HG03175 (cell line): Measurements from ENCODE around the gene RAB26.

Experiments used
- ATAC-seq: cut with Tn5 transposase; IDR thresholded peaks from one replicate; pipeline ENCODE4 v1.9.1; 2021; ENCODE audit warnings: mild to moderate bottlenecking, moderate library complexity; ENCODE audit not compliant: unreplicated experiment

The RAB26 gene

GRCh38 chr16:2157480-2158261, 9.2 kb downstream of the RAB26 start:
- ATAC-seq: no peak

GRCh38 chr16:2158262-2158638, 9.8 kb downstream of the RAB26 start:
- ATAC-seq: no peak

- ATAC-seq: no peak
These were observed 10.9 kb downstream of the RAB26 start for GRCh38 chr16:2159175-2159838.

GRCh38 chr16:2160915-2161551, 12.6 kb downstream of the RAB26 start:
- no peak for ATAC-seq

- no peak for ATAC-seq
These were observed 13.5 kb downstream of the RAB26 start for GRCh38 chr16:2161911-2162310.

- ATAC-seq: no peak
These were observed 14.3 kb downstream of the RAB26 start for GRCh38 chr16:2162676-2163118.

GRCh38 chr16:2163211-2163881, 14.9 kb downstream of the RAB26 start:
- no peak for ATAC-seq

GRCh38 chr16:2165861-2166260, 17.4 kb downstream of the RAB26 start:
- ATAC-seq: no peak

GRCh38 chr16:2166263-2167067, 18.0 kb downstream of the RAB26 start:
- no peak for ATAC-seq

GRCh38 chr16:2167068-2167638, 18.7 kb downstream of the RAB26 start:
- no peak for ATAC-seq

GRCh38 chr16:2170080-2170479, 21.7 kb downstream of the RAB26 start:
- no peak for ATAC-seq

GRCh38 chr16:2170587-2171435, 22.4 kb downstream of the RAB26 start:
- no peak for ATAC-seq

- ATAC-seq: no peak
These were observed 23.3 kb downstream of the RAB26 start for GRCh38 chr16:2171601-2172178.

GRCh38 chr16:2172688-2173335, 24.4 kb downstream of the RAB26 start:
- ATAC-seq: no peak

GRCh38 chr16:2173366-2173765, 24.9 kb downstream of the RAB26 start:
- ATAC-seq: no peak

GRCh38 chr16:2173916-2174315, 25.5 kb downstream of the RAB26 start:
- ATAC-seq: no peak

GRCh38 chr16:2174396-2175131, 26.1 kb downstream of the RAB26 start:
- no peak for ATAC-seq

GRCh38 chr16:2175454-2175853, 27.0 kb downstream of the RAB26 start:
- no peak for ATAC-seq
